HepG2 (cell line): Measurements from ENCODE around the gene NRL. TPM values are rescaled to one million over a fixed set of nuclear protein-coding genes. Genes with fewer than 3 reads are reported as not detected.

ENCODE experiments used
- DPF2 ChIP-seq: sonication (generic); formaldehyde crosslinking; IDR thresholded peaks from 2 replicates; pipeline ENCODE4 v1.4.0; 2020; ENCODE audit warnings: mild to moderate bottlenecking, low read depth, missing genetic modification reagents, borderline replicate concordance
- FLYWCH1 ChIP-seq: sonication (generic); formaldehyde crosslinking; IDR thresholded peaks from 2 replicates; pipeline ENCODE4 v1.8.1; 2023; ENCODE audit warnings: mild to moderate bottlenecking, missing genetic modification reagents
- GLI4 ChIP-seq: sonication (generic); formaldehyde crosslinking; IDR thresholded peaks from 2 replicates; pipeline ENCODE4 v1.5.1; 2020; ENCODE audit warnings: missing genetic modification reagents, mild to moderate bottlenecking, moderate library complexity, borderline replicate concordance
- KDM4B ChIP-seq: sonication (generic); formaldehyde crosslinking; IDR thresholded peaks from 2 replicates; pipeline ENCODE4 v1.4.0; 2020; ENCODE audit warnings: missing genetic modification reagents
- KMT2B ChIP-seq: IDR thresholded peaks from 2 replicates; pipeline ENCODE4 v1.6.1; 2016; ENCODE audit warnings: missing genetic modification reagents, missing compliant biosample characterization
- NFYC ChIP-seq: IDR thresholded peaks from 2 replicates; pipeline ENCODE4 v1.6.1; 2016; ENCODE audit warnings: missing genetic modification reagents, missing compliant biosample characterization
- NR1H2 ChIP-seq: sonication (generic); formaldehyde crosslinking; IDR thresholded peaks from 2 replicates; pipeline ENCODE4 v1.8.1; 2022; ENCODE audit warnings: low read depth, missing genetic modification reagents, borderline replicate concordance
- POGZ ChIP-seq: sonication (generic); formaldehyde crosslinking; IDR thresholded peaks from 2 replicates; pipeline ENCODE4 v1.4.0; 2020; ENCODE audit warnings: mild to moderate bottlenecking, missing genetic modification reagents
- RAD21 ChIP-seq: fragments of 450-650 bp; formaldehyde crosslinking; IDR thresholded peaks from 2 replicates; pipeline ENCODE4 v1.5.0; 2020; ENCODE audit warnings: mild to moderate bottlenecking
- TCF12 ChIP-seq, 2 experiments: fragments of 450-650 bp in 1 of 2; sonication (generic) in 1 of 2; formaldehyde crosslinking in 1 of 2; IDR thresholded peaks; 2 replicates each; pipeline versions ENCODE4 v1.6.1 to v1.8.0; 2017 to 2022; ENCODE audit warnings: antibody characterized with exemption in 1 of 2, mild to moderate bottlenecking in 1 of 2, missing genetic modification reagents in 1 of 2, moderate library complexity in 1 of 2
- ZFP62 ChIP-seq: sonication (generic); formaldehyde crosslinking; IDR thresholded peaks from 2 replicates; pipeline ENCODE4 v1.4.0; 2020; ENCODE audit warnings: missing genetic modification reagents
- ZFP82 ChIP-seq: sonication (generic); formaldehyde crosslinking; IDR thresholded peaks from 2 replicates; pipeline ENCODE4 v1.5.1; 2020; ENCODE audit warnings: mild to moderate bottlenecking, missing genetic modification reagents, borderline replicate concordance
- ZMYM3 ChIP-seq: sonication (generic); formaldehyde crosslinking; IDR thresholded peaks from 2 replicates; pipeline ENCODE4 v1.5.1; 2020; ENCODE audit warnings: mild to moderate bottlenecking, missing genetic modification reagents
- ZNF124 ChIP-seq: sonication (generic); formaldehyde crosslinking; IDR thresholded peaks from 2 replicates; pipeline ENCODE4 v1.4.0; 2020; ENCODE audit warnings: missing genetic modification reagents
- ZNF263 ChIP-seq: sonication (generic); formaldehyde crosslinking; IDR thresholded peaks from 2 replicates; pipeline ENCODE4 v1.4.0; 2020; ENCODE audit warnings: missing genetic modification reagents
- ZNF362 ChIP-seq: sonication (generic); formaldehyde crosslinking; IDR thresholded peaks from 2 replicates; pipeline ENCODE4 v1.4.0; 2020; ENCODE audit warnings: missing genetic modification reagents, mild to moderate bottlenecking, borderline replicate concordance
- ZNF451 ChIP-seq: sonication (generic); formaldehyde crosslinking; IDR thresholded peaks from 2 replicates; pipeline ENCODE4 v1.5.0; 2020; ENCODE audit warnings: mild to moderate bottlenecking, missing genetic modification reagents
- ZNF484 ChIP-seq: sonication (generic); formaldehyde crosslinking; IDR thresholded peaks from 2 replicates; pipeline ENCODE4 v1.5.1; 2020; ENCODE audit warnings: mild to moderate bottlenecking, low read depth, missing genetic modification reagents, borderline replicate concordance
- ZSCAN20 ChIP-seq: sonication (generic); formaldehyde crosslinking; IDR thresholded peaks from 2 replicates; pipeline ENCODE4 v1.4.0; 2020; ENCODE audit warnings: missing genetic modification reagents, mild to moderate bottlenecking, borderline replicate concordance
- polyA plus RNA-seq, 8 experiments: library from polyadenylated mRNA; depleted of rRNA in 3 of 8; stranded (reverse) in 7 of 8; unstranded in 1 of 8; fragments of >200 nt; fragmentation: Illumina TruSeq in 4 of 8; extraction: Trizol in 4 of 8; gene quantifications; 2 replicates each; pipeline versions ENCODE4 v1.2.1 to v1.2.3, GENCODE V29; 2011 to 2016; ENCODE audit warnings: low read depth in 4 of 8, missing spikeins in 1 of 8, mixed read lengths in 1 of 8; ENCODE audit not compliant: insufficient read depth in 1 of 8
- total RNA-seq, 5 experiments: library from RNA; depleted of rRNA; stranded (reverse); fragments of >200 nt; fragmentation: Illumina TruSeq; extraction: Trizol; gene quantifications; 2 replicates each; pipeline ENCODE4 v1.2.3, GENCODE V29; 2016; ENCODE audit warnings: low read depth in 1 of 5
- TF ChIP-seq, protein P1 (sequence below): sonication (generic); formaldehyde crosslinking; IDR thresholded peaks from 2 replicates; pipeline ENCODE4 v1.5.0; 2020; ENCODE audit warnings: missing genetic modification reagents
- TF ChIP-seq, protein P2 (sequence below): sonication (generic); formaldehyde crosslinking; IDR thresholded peaks from 2 replicates; pipeline ENCODE4 v1.4.0; 2020; ENCODE audit warnings: missing genetic modification reagents; ENCODE audit errors: not compliant biosample characterization
- TF ChIP-seq, protein P3 (sequence below): sonication (generic); formaldehyde crosslinking; IDR thresholded peaks from 2 replicates; pipeline ENCODE4 v1.8.0; 2022; ENCODE audit warnings: mild to moderate bottlenecking, missing genetic modification reagents; ENCODE audit not compliant: insufficient replicate concordance
- TF ChIP-seq, protein P4 (sequence below): sonication (generic); formaldehyde crosslinking; IDR thresholded peaks from 2 replicates; pipeline ENCODE4 v1.4.0; 2020; ENCODE audit warnings: missing genetic modification reagents, borderline replicate concordance

The NRL gene
- total and polyA plus RNA-seq, 2 of the 13 experiments (the other 11 are each of a cell fraction or from before 2014, with no cell fraction given) = 2.5 to 4.7 TPM

DNA sequence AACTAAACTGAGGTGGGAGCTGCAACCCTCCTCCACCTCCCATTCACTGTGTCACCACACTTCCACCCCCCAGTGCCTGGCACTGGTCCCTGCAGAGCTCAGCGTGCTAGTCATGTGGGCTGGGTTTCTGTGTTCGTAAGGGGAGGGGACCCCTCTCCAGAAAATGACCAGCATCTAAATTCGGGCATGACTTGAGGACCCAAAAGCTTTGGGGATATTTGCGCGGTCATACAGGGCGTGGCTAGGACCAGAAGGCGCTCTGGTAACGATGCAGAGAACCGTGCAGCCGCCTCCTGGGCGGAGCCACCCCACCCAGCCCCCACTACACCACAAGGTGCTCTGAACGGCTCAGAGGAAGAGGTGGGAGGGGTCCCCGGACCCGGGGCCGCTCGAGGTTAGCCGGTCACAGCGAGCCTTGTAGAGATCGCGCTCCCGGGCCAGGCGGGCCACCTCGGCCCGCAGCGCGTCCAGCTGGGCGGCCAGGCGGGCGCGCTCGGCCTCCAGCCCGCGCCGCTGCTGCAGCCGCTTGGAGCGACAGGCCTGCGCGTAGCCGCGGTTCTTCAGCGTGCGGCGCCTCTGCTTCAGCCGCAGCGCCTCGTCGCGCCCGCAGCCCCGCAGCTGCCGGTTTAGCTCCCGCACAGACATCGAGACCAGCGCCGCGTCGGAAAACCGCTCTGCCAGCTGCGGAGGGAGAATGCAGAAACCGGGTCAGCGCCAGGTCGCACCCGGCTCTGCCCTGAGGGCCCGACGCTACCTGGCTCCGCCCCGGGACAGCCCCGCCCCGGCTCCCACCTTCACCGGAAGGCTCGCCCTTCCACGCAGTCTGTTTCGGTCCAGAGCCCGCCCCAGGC, 33.6 kb downstream of the NRL start (continued):
- TF ChIP-seq, protein P1, sequence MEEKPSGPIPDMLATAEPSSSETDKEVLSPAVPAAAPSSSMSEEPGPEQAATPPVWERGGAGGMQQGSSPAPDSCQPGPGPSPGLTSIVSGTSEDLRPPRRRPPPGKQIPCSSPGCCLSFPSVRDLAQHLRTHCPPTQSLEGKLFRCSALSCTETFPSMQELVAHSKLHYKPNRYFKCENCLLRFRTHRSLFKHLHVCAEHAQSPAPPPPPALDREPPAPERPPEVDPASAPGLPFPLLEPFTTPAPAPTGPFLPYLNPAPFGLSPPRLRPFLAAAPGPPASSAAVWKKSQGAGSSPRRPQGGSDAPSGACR (CRISPR knock-in tag) = 0 out of 2 replicates have a peak, but pooled peaks have one; percentile 42
- peak; percentile 96; the same call in 1 of the 2 replicates for TF ChIP-seq ZSCAN20 (CRISPR knock-in tag)
- TF ChIP-seq, protein P2, sequence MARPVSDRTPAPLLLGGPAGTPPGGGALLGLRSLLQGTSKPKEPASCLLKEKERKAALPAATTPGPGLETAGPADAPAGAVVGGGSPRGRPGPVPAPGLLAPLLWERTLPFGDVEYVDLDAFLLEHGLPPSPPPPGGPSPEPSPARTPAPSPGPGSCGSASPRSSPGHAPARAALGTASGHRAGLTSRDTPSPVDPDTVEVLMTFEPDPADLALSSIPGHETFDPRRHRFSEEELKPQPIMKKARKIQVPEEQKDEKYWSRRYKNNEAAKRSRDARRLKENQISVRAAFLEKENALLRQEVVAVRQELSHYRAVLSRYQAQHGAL (CRISPR knock-in tag) = peak; percentile 70
- no peak for TF ChIP-seq FLYWCH1 (CRISPR knock-in tag)
- TF ChIP-seq KMT2B = peak; percentile 72
- no peak for TF ChIP-seq ZFP62 (CRISPR knock-in tag)
- no peak for TF ChIP-seq ZNF362 (CRISPR knock-in tag)
- TF ChIP-seq GLI4 (CRISPR knock-in tag) = no peak
- no peak for TF ChIP-seq ZMYM3 (CRISPR knock-in tag)
- TF ChIP-seq NR1H2 (CRISPR knock-in tag) = no peak
- TF ChIP-seq ZNF484 = no peak
- TF ChIP-seq, protein P3, sequence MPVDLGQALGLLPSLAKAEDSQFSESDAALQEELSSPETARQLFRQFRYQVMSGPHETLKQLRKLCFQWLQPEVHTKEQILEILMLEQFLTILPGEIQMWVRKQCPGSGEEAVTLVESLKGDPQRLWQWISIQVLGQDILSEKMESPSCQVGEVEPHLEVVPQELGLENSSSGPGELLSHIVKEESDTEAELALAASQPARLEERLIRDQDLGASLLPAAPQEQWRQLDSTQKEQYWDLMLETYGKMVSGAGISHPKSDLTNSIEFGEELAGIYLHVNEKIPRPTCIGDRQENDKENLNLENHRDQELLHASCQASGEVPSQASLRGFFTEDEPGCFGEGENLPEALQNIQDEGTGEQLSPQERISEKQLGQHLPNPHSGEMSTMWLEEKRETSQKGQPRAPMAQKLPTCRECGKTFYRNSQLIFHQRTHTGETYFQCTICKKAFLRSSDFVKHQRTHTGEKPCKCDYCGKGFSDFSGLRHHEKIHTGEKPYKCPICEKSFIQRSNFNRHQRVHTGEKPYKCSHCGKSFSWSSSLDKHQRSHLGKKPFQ (CRISPR knock-in tag) = no peak
- TF ChIP-seq, protein P4, sequence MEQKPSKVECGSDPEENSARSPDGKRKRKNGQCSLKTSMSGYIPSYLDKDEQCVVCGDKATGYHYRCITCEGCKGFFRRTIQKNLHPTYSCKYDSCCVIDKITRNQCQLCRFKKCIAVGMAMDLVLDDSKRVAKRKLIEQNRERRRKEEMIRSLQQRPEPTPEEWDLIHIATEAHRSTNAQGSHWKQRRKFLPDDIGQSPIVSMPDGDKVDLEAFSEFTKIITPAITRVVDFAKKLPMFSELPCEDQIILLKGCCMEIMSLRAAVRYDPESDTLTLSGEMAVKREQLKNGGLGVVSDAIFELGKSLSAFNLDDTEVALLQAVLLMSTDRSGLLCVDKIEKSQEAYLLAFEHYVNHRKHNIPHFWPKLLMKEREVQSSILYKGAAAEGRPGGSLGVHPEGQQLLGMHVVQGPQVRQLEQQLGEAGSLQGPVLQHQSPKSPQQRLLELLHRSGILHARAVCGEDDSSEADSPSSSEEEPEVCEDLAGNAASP (CRISPR knock-in tag) = peak; percentile 56; the same call in 1 of the 2 replicates
- no peak for TF ChIP-seq KDM4B
- TF ChIP-seq ZNF263 = no peak
- 0 out of 2 replicates have a peak, but pooled peaks have one; percentile 10 for TF ChIP-seq NFYC (CRISPR knock-in tag)
- TF ChIP-seq POGZ = no peak
- no peak; the same call in 1 of the 2 replicates for TF ChIP-seq ZNF124 (CRISPR knock-in tag)
- no peak for TF ChIP-seq DPF2 (CRISPR knock-in tag)
- TF ChIP-seq ZNF451 (CRISPR knock-in tag) = peak; percentile 84
- TF ChIP-seq TCF12 (IDR thresholded peaks at IDR 0.05) = no peak
- no peak for TF ChIP-seq TCF12 (CRISPR knock-in tag; IDR thresholded peaks at IDR 0.05)
- TF ChIP-seq RAD21 = peak; percentile 55; the same call in 1 of the 2 replicates
- no peak for TF ChIP-seq ZFP82 (CRISPR knock-in tag)
